ENCODE data around the gene ABHD17C. TPM values are rescaled to one million over a fixed set of nuclear protein-coding genes. Genes with fewer than 3 reads are reported as not detected.

ABHD17C gene
- total and polyA plus RNA-seq, 2 experiments from 2014 or later: 21.9 to 32.4 TPM

GRCh38 chr15:80733460-80733859 lies 38.4 kb downstream of the ABHD17C start:
- Histone ChIP-seq H3K9me3 (ENCODE audit: low read depth) (no peaks in the 10 kb centered on the region), H3K4me1 (ENCODE audit: insufficient read depth) (no peaks in the 10 kb centered on the region), H4K20me1 (ENCODE audit: insufficient read depth, poor library complexity, severe bottlenecking) (peaks cover 14% of the 10 kb centered on the region), H3K4me3 (no peak overlapping the region), H3K4me2 (no peak overlapping the region), H3K27me3 (no peaks in the 10 kb centered on the region), H3K27ac (no peak overlapping the region), H2AFZ (no peak overlapping the region), H3K9me2 (replicated peaks; ENCODE audit: insufficient read depth) (no peaks in the 10 kb centered on the region), H3K36me3 (replicated peaks; ENCODE audit: insufficient read depth, low read depth) (no peaks in the 10 kb centered on the region), H3K79me2 (peaks cover 84% of the 10 kb centered on the region)
- TF ChIP-seq EZH2 (IDR thresholded peaks at IDR 0.05; ENCODE audit: borderline replicate concordance) (no peak), EZH2phosphoT487 (IDR thresholded peaks at IDR 0.05; ENCODE audit: low read depth, severe bottlenecking, unreplicated experiment) (no peak), CTCF (IDR thresholded peaks at IDR 0.05; ENCODE audit: poor library complexity) (no peak)
- DNase-seq (ENCODE audit: low spot score): no peak
- WGBS (ENCODE audit: low lambda C conversion rate, missing lambda C conversion rate): 74% methylated on average over 1 of the region's 1 CpG

GRCh38 chr15:80735344-80735743 lies 40.2 kb downstream of the ABHD17C start:
- H3K9me2 ChIP-seq (replicated peaks; ENCODE audit: insufficient read depth): no peaks in the 10 kb centered on the region
- TF ChIP-seq EZH2 (IDR thresholded peaks at IDR 0.05; ENCODE audit: borderline replicate concordance) (no peak), EZH2phosphoT487 (IDR thresholded peaks at IDR 0.05; ENCODE audit: low read depth, severe bottlenecking, unreplicated experiment) (no peak), CTCF (IDR thresholded peaks at IDR 0.05; ENCODE audit: poor library complexity) (no peak)
- no peaks in the 10 kb centered on the region for H3K4me1 ChIP-seq (ENCODE audit: insufficient read depth)
- H3K36me3 ChIP-seq (replicated peaks; ENCODE audit: insufficient read depth, low read depth): no peaks in the 10 kb centered on the region
- no peak for DNase-seq (ENCODE audit: low spot score)
- no peak overlapping the region for H2AFZ ChIP-seq
- H3K4me3 ChIP-seq: no peak overlapping the region
- H3K27me3 ChIP-seq: no peaks in the 10 kb centered on the region
- peaks cover 71% of the 10 kb centered on the region for H3K79me2 ChIP-seq
- H4K20me1 ChIP-seq (ENCODE audit: insufficient read depth, poor library complexity, severe bottlenecking): peaks cover 14% of the 10 kb centered on the region
- H3K27ac ChIP-seq: no peak overlapping the region
- no peak overlapping the region for H3K4me2 ChIP-seq
- no peaks in the 10 kb centered on the region for H3K9me3 ChIP-seq (ENCODE audit: low read depth)
- WGBS (ENCODE audit: low lambda C conversion rate, missing lambda C conversion rate): 96% methylated on average over 8 of the region's 8 CpGs

GRCh38 chr15:80736560-80736959 lies 41.5 kb downstream of the ABHD17C start:
- Histone ChIP-seq H3K27ac (no peak overlapping the region), H2AFZ (no peak overlapping the region), H3K4me1 (ENCODE audit: insufficient read depth) (no peaks in the 10 kb centered on the region), H3K4me2 (no peak overlapping the region), H3K36me3 (replicated peaks; ENCODE audit: insufficient read depth, low read depth) (no peaks in the 10 kb centered on the region), H3K79me2 (peaks cover 71% of the 10 kb centered on the region), H3K9me3 (ENCODE audit: low read depth) (no peaks in the 10 kb centered on the region), H4K20me1 (ENCODE audit: insufficient read depth, poor library complexity, severe bottlenecking) (peaks cover 14% of the 10 kb centered on the region), H3K4me3 (no peak overlapping the region), H3K9me2 (replicated peaks; ENCODE audit: insufficient read depth) (no peaks in the 10 kb centered on the region), H3K27me3 (no peaks in the 10 kb centered on the region)
- DNase-seq (ENCODE audit: low spot score): no peak
- 73% methylated on average over 4 of the region's 4 CpGs for WGBS (ENCODE audit: low lambda C conversion rate, missing lambda C conversion rate)
- TF ChIP-seq CTCF (IDR thresholded peaks at IDR 0.05; ENCODE audit: poor library complexity): no peak
- TF ChIP-seq EZH2phosphoT487 (IDR thresholded peaks at IDR 0.05; ENCODE audit: low read depth, severe bottlenecking, unreplicated experiment): no peak
- TF ChIP-seq EZH2 (IDR thresholded peaks at IDR 0.05; ENCODE audit: borderline replicate concordance): no peak

- H3K36me3 ChIP-seq (replicated peaks; ENCODE audit: insufficient read depth, low read depth): no peaks in the 10 kb centered on the region
- H3K9me2 ChIP-seq (replicated peaks; ENCODE audit: insufficient read depth): no peaks in the 10 kb centered on the region
- no peaks in the 10 kb centered on the region for H3K9me3 ChIP-seq (ENCODE audit: low read depth)
- 76% methylated on average over 3 of the region's 3 CpGs for WGBS (ENCODE audit: low lambda C conversion rate, missing lambda C conversion rate)
- TF ChIP-seq EZH2 (IDR thresholded peaks at IDR 0.05; ENCODE audit: borderline replicate concordance): no peak
- no peak for TF ChIP-seq CTCF (IDR thresholded peaks at IDR 0.05; ENCODE audit: poor library complexity)
- TF ChIP-seq EZH2phosphoT487 (IDR thresholded peaks at IDR 0.05; ENCODE audit: low read depth, severe bottlenecking, unreplicated experiment): no peak
- peaks cover 53% of the 10 kb centered on the region for H3K79me2 ChIP-seq
- H3K4me3 ChIP-seq: no peak overlapping the region
- H3K4me2 ChIP-seq: no peak overlapping the region
- H3K27ac ChIP-seq: no peak overlapping the region
- H2AFZ ChIP-seq: no peak overlapping the region
- no peaks in the 10 kb centered on the region for H3K27me3 ChIP-seq
- DNase-seq (ENCODE audit: low spot score): no peak
- H3K4me1 ChIP-seq (ENCODE audit: insufficient read depth): peaks cover 10% of the 10 kb centered on the region
- H4K20me1 ChIP-seq (ENCODE audit: insufficient read depth, poor library complexity, severe bottlenecking): no peaks in the 10 kb centered on the region
These were observed 44.8 kb downstream of the ABHD17C start for GRCh38 chr15:80739919-80740318.
